A549 (cell line): ENCODE results near the gene COG6. TPM values are rescaled to one million over a fixed set of nuclear protein-coding genes. Genes with fewer than 3 reads are reported as not detected.

Source experiments
- ATAC-seq, 2 experiments: fragments of 200-7000 bp in 1 of 2; fragments of >200 bp in 1 of 2; cut with Nextera tagmentation in 1 of 2; cut with Tn5 transposase in 1 of 2; 3 replicates each; pipeline versions ENCODE4 v1.8.0 to v1.9.1; 2018 to 2020; ENCODE audit warnings: mild to moderate bottlenecking in 1 of 2, moderate library complexity in 1 of 2
- CTCF ChIA-PET: fragments of 300-600 bp; sonication (Branson Sonifier 250); formaldehyde crosslinking; extraction: SDS; loops from one replicate; lab custom pipeline; 2021; ENCODE audit warnings: antibody characterized with exemption, inconsistent platforms; lab: Yijun Ruan, JAX
- POLR2A ChIA-PET: fragments of 350-600 bp; formaldehyde crosslinking; extraction: SDS; loops from one replicate; lab custom pipeline; 2021; ENCODE audit warnings: antibody characterized with exemption, inconsistent platforms; lab: Yijun Ruan, JAX
- DNase-seq, 2 experiments: peaks; one replicate each; pipeline versions ENCODE4 v3.0.0 to v3.0.0-alpha.2; 2011 to 2016; ENCODE audit warnings: low read depth in 1 of 2, low spot score in 1 of 2
- FAIRE-seq: peaks from 2 replicates; lab custom pipeline; 2011; peaks lifted over from hg19 to GRCh38; lab: Jason Lieb, UNC
- H3K27ac ChIP-seq, 2 experiments: fragments of >200 bp; sonication (Bioruptor Twin); formaldehyde crosslinking; 3 replicates each; pipeline ENCODE4 v1.5.1; 2016 to 2017
- H3K4me1 ChIP-seq: fragments of >200 bp; sonication (Bioruptor Twin); formaldehyde crosslinking; 3 replicates; pipeline ENCODE4 v1.6.1; 2016
- H3K4me2 ChIP-seq: fragments of >200 bp; sonication (Bioruptor Twin); formaldehyde crosslinking; 3 replicates; pipeline ENCODE4 v1.6.1; 2016
- H3K4me3 ChIP-seq: fragments of >200 bp; sonication (Bioruptor Twin); formaldehyde crosslinking; 3 replicates; pipeline ENCODE4 v1.5.1; 2016
- H3K9me3 ChIP-seq: fragments of >200 bp; sonication (Bioruptor Twin); formaldehyde crosslinking; 3 replicates; pipeline ENCODE4 v1.6.1; 2016
- BHLHE40 ChIP-seq: IDR thresholded peaks from 2 replicates; pipeline ENCODE4 v1.6.1; 2012; ENCODE audit warnings: low read depth, low read length, inconsistent platforms
- CBX2 ChIP-seq: fragments of 200-600 bp; sonication (generic); IDR thresholded peaks from 2 replicates; pipeline ENCODE4 v1.6.1; 2016; ENCODE audit warnings: low read depth, mild to moderate bottlenecking, borderline replicate concordance
- CBX8 ChIP-seq: fragments of 200-600 bp; sonication (generic); IDR thresholded peaks from 2 replicates; pipeline ENCODE4 v1.6.1; 2016
- CEBPB ChIP-seq, 2 experiments: fragments of >200 bp in 1 of 2; sonication (Bioruptor Twin) in 1 of 2; formaldehyde crosslinking in 1 of 2; IDR thresholded peaks; 2 replicates each; pipeline ENCODE4 v1.6.1; 2012 to 2016
- CHD2 ChIP-seq: fragments of 150-350 bp; IDR thresholded peaks from 2 replicates; pipeline ENCODE4 v1.6.1; 2014; ENCODE audit warnings: low read length; ENCODE audit not compliant: partially characterized antibody
- EP300 ChIP-seq, 2 experiments: fragments of >200 bp; sonication (Bioruptor Twin); formaldehyde crosslinking; IDR thresholded peaks; 2 replicates in 1 of 2; 3 replicates in 1 of 2; pipeline ENCODE4 v1.6.1; 2016 to 2017
- FOXS1 ChIP-seq: fragments of 250-450 bp; sonication (Bioruptor Pico); IDR thresholded peaks from 2 replicates; pipeline ENCODE4 v1.5.0; 2020; ENCODE audit warnings: mild to moderate bottlenecking, moderate library complexity
- HDAC2 ChIP-seq: fragments of 200-600 bp; sonication (generic); IDR thresholded peaks from 2 replicates; pipeline ENCODE4 v1.6.1; 2016
- HOXB13 ChIP-seq: fragments of 250-450 bp; sonication (Bioruptor Pico); IDR thresholded peaks from 2 replicates; pipeline ENCODE4 v1.5.0; 2020; ENCODE audit warnings: low read depth, mild to moderate bottlenecking, moderate library complexity
- JUNB ChIP-seq: fragments of >200 bp; sonication (Bioruptor Twin); formaldehyde crosslinking; IDR thresholded peaks from 2 replicates; pipeline ENCODE4 v1.6.1; 2016
- KDM5A ChIP-seq: fragments of 200-600 bp; sonication (generic); IDR thresholded peaks from 2 replicates; pipeline ENCODE4 v1.6.1; 2016; ENCODE audit warnings: antibody characterized with exemption, mild to moderate bottlenecking
- NFE2L2 ChIP-seq: fragments of 150-350 bp; conservative IDR thresholded peaks from 2 replicates; pipeline ENCODE4 v1.6.1; 2014; ENCODE audit warnings: low read length
- NR3C1 ChIP-seq: fragments of >200 bp; sonication (Bioruptor Twin); formaldehyde crosslinking; IDR thresholded peaks from 3 replicates; pipeline ENCODE4 v1.6.1; 2017
- RAD21 ChIP-seq, 2 experiments: fragments of >200 bp in 1 of 2; sonication (Bioruptor Twin) in 1 of 2; formaldehyde crosslinking in 1 of 2; IDR thresholded peaks in 1 of 2; conservative IDR thresholded peaks in 1 of 2; 2 replicates in 1 of 2; 3 replicates in 1 of 2; pipeline ENCODE4 v1.6.1; 2012 to 2018; ENCODE audit warnings: inconsistent platforms in 1 of 2
- RARB ChIP-seq: fragments of 250-450 bp; sonication (Bioruptor Pico); IDR thresholded peaks from 2 replicates; pipeline ENCODE4 v1.8.0; 2021; ENCODE audit warnings: mild to moderate bottlenecking, moderate library complexity
- RCOR1 ChIP-seq: fragments of 150-350 bp; IDR thresholded peaks from 2 replicates; pipeline ENCODE4 v1.6.1; 2014; ENCODE audit warnings: antibody characterized with exemption, low read length, low read depth
- RFX5 ChIP-seq: fragments of 450-650 bp; IDR thresholded peaks from 2 replicates; pipeline ENCODE4 v1.7.1; 2014; ENCODE audit warnings: antibody characterized with exemption, mild to moderate bottlenecking, moderate library complexity
- RNF2 ChIP-seq: fragments of 200-600 bp; sonication (generic); IDR thresholded peaks from 2 replicates; pipeline ENCODE4 v1.6.1; 2016; ENCODE audit warnings: low read depth, mild to moderate bottlenecking, antibody characterized with exemption, moderate library complexity, borderline replicate concordance
- ZFP36 ChIP-seq: fragments of 450-650 bp; IDR thresholded peaks from 2 replicates; pipeline ENCODE4 v1.6.1; 2014; ENCODE audit warnings: borderline replicate concordance; ENCODE audit not compliant: partially characterized antibody
- ZNF302 ChIP-seq: fragments of 250-450 bp; sonication (Bioruptor Pico); IDR thresholded peaks from 2 replicates; pipeline ENCODE4 v1.9.0; 2021; ENCODE audit warnings: inconsistent platforms, mild to moderate bottlenecking, moderate library complexity
- WGBS: methylation state at CpG from one replicate; pipeline ENCODE4 v1.1.6; 2017; ENCODE audit errors: missing lambda C conversion rate; 5-methylcytosine and 5-hydroxymethylcytosine counted together
- polyA plus RNA-seq, 4 experiments: library from polyadenylated mRNA; depleted of rRNA in 3 of 4; stranded (reverse); fragments of >200 nt; fragmentation: RNase III in 1 of 4; extraction: RNeasy Plus Mini Kit Qiagen cat#74134 plus additional on column Dnase treatment in 1 of 4; gene quantifications; 2 replicates in 3 of 4; 3 replicates in 1 of 4; pipeline ENCODE4 v1.2.3, GENCODE V29; 2011 to 2017
- TF ChIP-seq, protein P1 (sequence below): fragments of 200-600 bp; sonication (generic); IDR thresholded peaks from 2 replicates; pipeline ENCODE4 v1.6.1; 2016; ENCODE audit warnings: antibody characterized with exemption, mild to moderate bottlenecking, moderate library complexity
- TF ChIP-seq, protein P2 (sequence below): IDR thresholded peaks from 2 replicates; pipeline ENCODE4 v1.6.1; 2012; ENCODE audit warnings: low read depth, borderline replicate concordance
- TF ChIP-seq, protein P3 (sequence below): fragments of >200 bp; sonication (Bioruptor Twin); formaldehyde crosslinking; IDR thresholded peaks from 3 replicates; pipeline ENCODE4 v1.5.1; 2016
- TF ChIP-seq, protein P4 (sequence below): IDR thresholded peaks from 2 replicates; pipeline ENCODE4 v1.6.1; 2012

Gene COG6
- polyA plus RNA-seq, 2 of the 4 experiments (the other 2 are of a cell fraction) = 8.8 to 22.0 TPM

DNA sequence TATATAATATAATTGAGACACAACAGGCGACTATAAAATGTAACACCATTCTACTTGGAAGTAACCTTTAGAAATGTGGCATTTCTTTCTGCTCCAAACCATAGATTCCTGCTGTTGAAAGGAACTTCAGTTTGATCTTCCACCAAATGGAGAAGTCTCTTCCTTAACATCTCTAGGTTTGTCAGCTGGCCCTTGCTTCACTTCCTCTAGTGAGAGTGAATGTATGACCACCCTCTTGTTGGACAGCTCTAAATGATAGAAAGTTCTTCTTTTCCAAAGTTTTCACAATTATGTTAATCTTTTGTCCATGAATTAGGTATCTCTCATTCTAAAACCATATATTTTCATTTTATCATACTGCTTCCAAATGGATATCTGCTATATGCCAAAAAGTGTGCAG lies 13.8 kb upstream of the COG6 start:
- CTCF ChIA-PET = interaction anchor here (0.6 kb wide), 1 partner anchor 991 kb away, joined by 3 read pairs; no protein-coding TSS in a partner anchor

DNA sequence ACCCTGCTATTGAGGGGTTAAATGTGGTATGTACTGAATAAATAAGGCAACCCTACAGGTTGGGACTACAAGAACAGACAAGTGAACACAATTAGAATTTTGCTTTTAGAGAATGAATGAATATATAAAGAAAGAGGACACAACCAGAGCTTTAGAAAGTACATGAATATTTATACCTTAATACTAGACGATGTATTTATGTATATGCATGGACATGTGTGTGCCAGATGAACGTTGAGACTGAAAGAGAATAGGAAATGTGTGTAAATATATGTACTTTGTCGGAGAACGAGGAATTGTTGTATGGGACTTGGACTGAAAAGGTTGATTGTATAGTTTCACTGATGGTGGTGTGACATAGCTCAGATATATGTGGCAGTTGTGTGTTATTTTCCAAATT lies 9.3 kb upstream of the COG6 start:
- no peak for TF ChIP-seq BHLHE40
- TF ChIP-seq RNF2 = no peak
- no peak for TF ChIP-seq CHD2
- no peak for TF ChIP-seq RCOR1
- TF ChIP-seq RFX5 = no peak
- no peak for TF ChIP-seq EP300 (IDR thresholded peaks at IDR 0.05)
- no peak for TF ChIP-seq RARB (CRISPR knock-in tag)
- TF ChIP-seq, protein P1, sequence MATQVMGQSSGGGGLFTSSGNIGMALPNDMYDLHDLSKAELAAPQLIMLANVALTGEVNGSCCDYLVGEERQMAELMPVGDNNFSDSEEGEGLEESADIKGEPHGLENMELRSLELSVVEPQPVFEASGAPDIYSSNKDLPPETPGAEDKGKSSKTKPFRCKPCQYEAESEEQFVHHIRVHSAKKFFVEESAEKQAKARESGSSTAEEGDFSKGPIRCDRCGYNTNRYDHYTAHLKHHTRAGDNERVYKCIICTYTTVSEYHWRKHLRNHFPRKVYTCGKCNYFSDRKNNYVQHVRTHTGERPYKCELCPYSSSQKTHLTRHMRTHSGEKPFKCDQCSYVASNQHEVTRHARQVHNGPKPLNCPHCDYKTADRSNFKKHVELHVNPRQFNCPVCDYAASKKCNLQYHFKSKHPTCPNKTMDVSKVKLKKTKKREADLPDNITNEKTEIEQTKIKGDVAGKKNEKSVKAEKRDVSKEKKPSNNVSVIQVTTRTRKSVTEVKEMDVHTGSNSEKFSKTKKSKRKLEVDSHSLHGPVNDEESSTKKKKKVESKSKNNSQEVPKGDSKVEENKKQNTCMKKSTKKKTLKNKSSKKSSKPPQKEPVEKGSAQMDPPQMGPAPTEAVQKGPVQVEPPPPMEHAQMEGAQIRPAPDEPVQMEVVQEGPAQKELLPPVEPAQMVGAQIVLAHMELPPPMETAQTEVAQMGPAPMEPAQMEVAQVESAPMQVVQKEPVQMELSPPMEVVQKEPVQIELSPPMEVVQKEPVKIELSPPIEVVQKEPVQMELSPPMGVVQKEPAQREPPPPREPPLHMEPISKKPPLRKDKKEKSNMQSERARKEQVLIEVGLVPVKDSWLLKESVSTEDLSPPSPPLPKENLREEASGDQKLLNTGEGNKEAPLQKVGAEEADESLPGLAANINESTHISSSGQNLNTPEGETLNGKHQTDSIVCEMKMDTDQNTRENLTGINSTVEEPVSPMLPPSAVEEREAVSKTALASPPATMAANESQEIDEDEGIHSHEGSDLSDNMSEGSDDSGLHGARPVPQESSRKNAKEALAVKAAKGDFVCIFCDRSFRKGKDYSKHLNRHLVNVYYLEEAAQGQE = no peak
- TF ChIP-seq NR3C1 = no peak
- TF ChIP-seq, all 56 proteins: peak for 0
- Histone ChIP-seq H3K4me2 (no peak overlapping the region), H3K9me3 (no peaks in the 10 kb centered on the region), H3K4me3 (no peak overlapping the region), H3K27ac (no peak overlapping the region), H3K4me1 (no peaks in the 10 kb centered on the region)
- DNase-seq = no peak
- ChIA-PET CTCF (interaction anchor here (1.2 kb wide), 2 partner anchors 30 to 34 kb away, joined by 3 to 4 read pairs; no protein-coding TSS in a partner anchor), POLR2A (no interaction called here)
- WGBS = 32% methylated on average over 4 of the region's 4 CpGs
- no peak for FAIRE-seq
- no peak for ATAC-seq

More for the DNA sequence above, 13.8 kb upstream of the COG6 start:
- H3K4me1 ChIP-seq = no peaks in the 10 kb centered on the region
- TF ChIP-seq NFE2L2 (no peak), JUNB (no peak), RCOR1 (no peak), CBX2 (no peak), RAD21 (conservative IDR thresholded peaks at IDR 0.05 in 1 of 2, IDR thresholded peaks at IDR 0.05 in 1 of 2) (no peak), FOXS1 (CRISPR knock-in tag) (no peak), CBX8 (no peak), KDM5A (no peak), HDAC2 (no peak), HOXB13 (CRISPR knock-in tag) (no peak), CEBPB (IDR thresholded peaks at IDR 0.05) (no peak), ZNF302 (CRISPR knock-in tag) (no peak)
- TF ChIP-seq, protein P2, sequence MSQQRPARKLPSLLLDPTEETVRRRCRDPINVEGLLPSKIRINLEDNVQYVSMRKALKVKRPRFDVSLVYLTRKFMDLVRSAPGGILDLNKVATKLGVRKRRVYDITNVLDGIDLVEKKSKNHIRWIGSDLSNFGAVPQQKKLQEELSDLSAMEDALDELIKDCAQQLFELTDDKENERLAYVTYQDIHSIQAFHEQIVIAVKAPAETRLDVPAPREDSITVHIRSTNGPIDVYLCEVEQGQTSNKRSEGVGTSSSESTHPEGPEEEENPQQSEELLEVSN = no peak
- POLR2A ChIA-PET = no interaction called here
- H3K9me3 ChIP-seq = no peaks in the 10 kb centered on the region
- H3K27ac ChIP-seq = no peak overlapping the region
- DNase-seq = no peak
- FAIRE-seq = no peak
- H3K4me2 ChIP-seq = no peak overlapping the region
- H3K4me3 ChIP-seq = no peak overlapping the region
- ATAC-seq = no peak
- WGBS = 17% methylated on average over 1 of the region's 1 CpG

DNA sequence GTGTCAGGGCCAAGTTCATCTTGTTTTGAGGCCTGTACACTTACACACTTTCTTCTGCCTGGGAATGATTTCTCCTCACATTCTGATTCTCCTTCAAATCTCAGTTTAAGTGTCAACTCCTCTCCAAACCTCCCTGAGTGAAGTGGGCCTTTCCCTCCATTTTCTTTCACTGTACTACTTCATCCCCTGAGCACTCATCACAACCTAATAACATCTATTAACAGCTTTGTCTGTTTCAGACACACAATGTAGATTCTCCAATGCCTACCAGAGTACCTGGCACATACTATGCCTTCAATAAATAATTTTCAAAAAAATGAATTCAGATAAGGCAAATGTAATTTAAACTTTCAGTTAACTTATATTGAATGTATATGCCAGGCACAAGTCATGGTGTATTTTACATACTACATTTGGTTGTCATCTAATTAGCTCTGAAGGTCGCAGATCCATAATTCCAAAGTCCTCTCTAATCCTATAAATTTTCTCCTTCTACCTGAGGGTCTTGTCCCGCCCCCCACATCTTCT lies 357 bp upstream of the COG6 start:
- Histone ChIP-seq H3K9me3 (no peaks in the 10 kb centered on the region), H3K4me2 (peak overlapping the region; percentile 75), H3K4me1 (no peaks in the 10 kb centered on the region; the same call in 2 of the 3 replicates), H3K27ac (peak overlapping the region; percentile 75 to 94; a peak in 2 of 6 replicates)
- POLR2A ChIA-PET = no interaction called here
- CTCF ChIA-PET = no interaction called here
- FAIRE-seq = no peak
- TF ChIP-seq, protein P3, sequence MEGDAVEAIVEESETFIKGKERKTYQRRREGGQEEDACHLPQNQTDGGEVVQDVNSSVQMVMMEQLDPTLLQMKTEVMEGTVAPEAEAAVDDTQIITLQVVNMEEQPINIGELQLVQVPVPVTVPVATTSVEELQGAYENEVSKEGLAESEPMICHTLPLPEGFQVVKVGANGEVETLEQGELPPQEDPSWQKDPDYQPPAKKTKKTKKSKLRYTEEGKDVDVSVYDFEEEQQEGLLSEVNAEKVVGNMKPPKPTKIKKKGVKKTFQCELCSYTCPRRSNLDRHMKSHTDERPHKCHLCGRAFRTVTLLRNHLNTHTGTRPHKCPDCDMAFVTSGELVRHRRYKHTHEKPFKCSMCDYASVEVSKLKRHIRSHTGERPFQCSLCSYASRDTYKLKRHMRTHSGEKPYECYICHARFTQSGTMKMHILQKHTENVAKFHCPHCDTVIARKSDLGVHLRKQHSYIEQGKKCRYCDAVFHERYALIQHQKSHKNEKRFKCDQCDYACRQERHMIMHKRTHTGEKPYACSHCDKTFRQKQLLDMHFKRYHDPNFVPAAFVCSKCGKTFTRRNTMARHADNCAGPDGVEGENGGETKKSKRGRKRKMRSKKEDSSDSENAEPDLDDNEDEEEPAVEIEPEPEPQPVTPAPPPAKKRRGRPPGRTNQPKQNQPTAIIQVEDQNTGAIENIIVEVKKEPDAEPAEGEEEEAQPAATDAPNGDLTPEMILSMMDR = no peak
- TF ChIP-seq, protein P4, sequence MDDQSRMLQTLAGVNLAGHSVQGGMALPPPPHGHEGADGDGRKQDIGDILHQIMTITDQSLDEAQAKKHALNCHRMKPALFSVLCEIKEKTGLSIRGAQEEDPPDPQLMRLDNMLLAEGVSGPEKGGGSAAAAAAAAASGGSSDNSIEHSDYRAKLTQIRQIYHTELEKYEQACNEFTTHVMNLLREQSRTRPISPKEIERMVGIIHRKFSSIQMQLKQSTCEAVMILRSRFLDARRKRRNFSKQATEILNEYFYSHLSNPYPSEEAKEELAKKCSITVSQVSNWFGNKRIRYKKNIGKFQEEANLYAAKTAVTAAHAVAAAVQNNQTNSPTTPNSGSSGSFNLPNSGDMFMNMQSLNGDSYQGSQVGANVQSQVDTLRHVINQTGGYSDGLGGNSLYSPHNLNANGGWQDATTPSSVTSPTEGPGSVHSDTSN = no peak
- no peak for TF ChIP-seq ZFP36
- TF ChIP-seq, all 56 proteins: peak for 0
- peak overlapping the region; percentile 80 for H3K4me3 ChIP-seq
- DNase-seq (no peak), ATAC-seq (peak in 1 of 2 experiments; percentile 11; a peak in 2 of 6 replicates)
- 0% methylated on average over 2 of the region's 2 CpGs for WGBS
